Right atrium auricular region (tissue), 2 donors: ENCODE data around the gene QPCT. TPM values are rescaled to one million over a fixed set of nuclear protein-coding genes. Genes with fewer than 3 reads are reported as not detected.

ENCODE experiments used
- DNase-seq: peaks from one replicate; pipeline ENCODE4 v3.0.0-alpha.2; 2019; ENCODE audit warnings: low spot score
- H3K27ac ChIP-seq, 2 donors: fragments of 200-600 bp; sonication (generic); 1 replicate in 1 of 2; 2 replicates in 1 of 2; pipeline ENCODE4 v1.5.1; 2016 to 2019
- H3K27me3 ChIP-seq, 2 donors: fragments of 200-600 bp; sonication (generic); one replicate each; pipeline versions ENCODE4 v1.5.1 to v1.6.0; 2017 to 2019
- H3K36me3 ChIP-seq: fragments of 200-600 bp; sonication (generic); one replicate; pipeline ENCODE4 v1.5.1; 2016
- H3K4me1 ChIP-seq, 2 donors: fragments of 200-600 bp; sonication (generic); one replicate each; pipeline versions ENCODE4 v1.5.1 to v1.6.0; 2017 to 2019
- H3K4me3 ChIP-seq, 2 donors: fragments of 200-600 bp; sonication (generic); 1 replicate in 1 of 2; 2 replicates in 1 of 2; pipeline ENCODE4 v1.5.1; 2017 to 2019; ENCODE audit warnings: mild to moderate bottlenecking in 1 of 2, moderate library complexity in 1 of 2
- H3K9me3 ChIP-seq, 2 donors: fragments of 200-600 bp; sonication (generic); one replicate each; pipeline ENCODE4 v1.5.1; 2019
- total RNA-seq, 2 donors: library from RNA; depleted of rRNA; stranded (reverse); fragments of >200 nt; gene quantifications; one replicate each; pipeline ENCODE4 v1.1.0, GENCODE V29; 2016
- TF ChIP-seq, protein P1 (sequence below), 2 donors: fragments of 200-600 bp; sonication (generic); IDR thresholded peaks; one replicate each; pipeline ENCODE4 v1.5.1; 2019; ENCODE audit warnings: antibody characterized with exemption in 2 of 2

QPCT gene
- total RNA-seq, 2 donors from 2014 or later: 1.1 to 10.1 TPM

DNA sequence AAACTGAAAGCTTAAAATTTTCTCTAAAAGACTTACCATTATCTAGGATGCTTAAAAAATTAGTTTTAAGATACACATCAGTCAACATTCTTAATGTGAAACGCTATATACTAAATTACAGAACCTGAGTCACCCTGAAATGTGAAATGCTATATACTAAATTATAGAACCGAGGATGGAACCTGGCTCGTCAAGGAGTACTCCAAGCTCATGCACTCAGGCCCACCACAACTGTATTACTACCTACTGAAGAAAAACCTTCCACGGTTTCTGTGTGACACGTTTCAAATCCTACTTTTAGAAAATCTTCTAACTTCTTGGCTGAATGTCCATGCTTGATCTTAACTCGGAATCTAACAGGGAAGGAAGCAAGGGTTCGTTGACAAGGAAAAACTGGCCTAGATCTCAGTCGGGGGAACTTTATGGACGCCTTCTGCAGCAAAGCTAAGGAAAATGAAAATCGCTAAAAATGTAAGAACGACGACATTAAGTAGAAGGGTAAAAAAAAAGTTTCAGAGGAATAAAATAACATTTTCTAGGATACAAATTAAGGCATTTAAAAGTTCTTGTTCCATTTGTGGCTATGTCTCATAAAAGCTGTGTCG, 21.2 kb upstream of the QPCT start:
- no peaks in the 10 kb centered on the region for H3K9me3 ChIP-seq
- DNase-seq: no peak
- peak overlapping the region; percentile 91 for H3K27ac ChIP-seq
- TF ChIP-seq, protein P1, sequence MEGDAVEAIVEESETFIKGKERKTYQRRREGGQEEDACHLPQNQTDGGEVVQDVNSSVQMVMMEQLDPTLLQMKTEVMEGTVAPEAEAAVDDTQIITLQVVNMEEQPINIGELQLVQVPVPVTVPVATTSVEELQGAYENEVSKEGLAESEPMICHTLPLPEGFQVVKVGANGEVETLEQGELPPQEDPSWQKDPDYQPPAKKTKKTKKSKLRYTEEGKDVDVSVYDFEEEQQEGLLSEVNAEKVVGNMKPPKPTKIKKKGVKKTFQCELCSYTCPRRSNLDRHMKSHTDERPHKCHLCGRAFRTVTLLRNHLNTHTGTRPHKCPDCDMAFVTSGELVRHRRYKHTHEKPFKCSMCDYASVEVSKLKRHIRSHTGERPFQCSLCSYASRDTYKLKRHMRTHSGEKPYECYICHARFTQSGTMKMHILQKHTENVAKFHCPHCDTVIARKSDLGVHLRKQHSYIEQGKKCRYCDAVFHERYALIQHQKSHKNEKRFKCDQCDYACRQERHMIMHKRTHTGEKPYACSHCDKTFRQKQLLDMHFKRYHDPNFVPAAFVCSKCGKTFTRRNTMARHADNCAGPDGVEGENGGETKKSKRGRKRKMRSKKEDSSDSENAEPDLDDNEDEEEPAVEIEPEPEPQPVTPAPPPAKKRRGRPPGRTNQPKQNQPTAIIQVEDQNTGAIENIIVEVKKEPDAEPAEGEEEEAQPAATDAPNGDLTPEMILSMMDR (IDR thresholded peaks at IDR 0.05): no peak
- H3K36me3 ChIP-seq: no peaks in the 10 kb centered on the region
- peaks cover 0 to 35% of the 10 kb centered on the region in 2 donors for H3K4me1 ChIP-seq
- no peaks in the 10 kb centered on the region for H3K27me3 ChIP-seq
- peak overlapping the region; percentile 81 for H3K4me3 ChIP-seq

DNA sequence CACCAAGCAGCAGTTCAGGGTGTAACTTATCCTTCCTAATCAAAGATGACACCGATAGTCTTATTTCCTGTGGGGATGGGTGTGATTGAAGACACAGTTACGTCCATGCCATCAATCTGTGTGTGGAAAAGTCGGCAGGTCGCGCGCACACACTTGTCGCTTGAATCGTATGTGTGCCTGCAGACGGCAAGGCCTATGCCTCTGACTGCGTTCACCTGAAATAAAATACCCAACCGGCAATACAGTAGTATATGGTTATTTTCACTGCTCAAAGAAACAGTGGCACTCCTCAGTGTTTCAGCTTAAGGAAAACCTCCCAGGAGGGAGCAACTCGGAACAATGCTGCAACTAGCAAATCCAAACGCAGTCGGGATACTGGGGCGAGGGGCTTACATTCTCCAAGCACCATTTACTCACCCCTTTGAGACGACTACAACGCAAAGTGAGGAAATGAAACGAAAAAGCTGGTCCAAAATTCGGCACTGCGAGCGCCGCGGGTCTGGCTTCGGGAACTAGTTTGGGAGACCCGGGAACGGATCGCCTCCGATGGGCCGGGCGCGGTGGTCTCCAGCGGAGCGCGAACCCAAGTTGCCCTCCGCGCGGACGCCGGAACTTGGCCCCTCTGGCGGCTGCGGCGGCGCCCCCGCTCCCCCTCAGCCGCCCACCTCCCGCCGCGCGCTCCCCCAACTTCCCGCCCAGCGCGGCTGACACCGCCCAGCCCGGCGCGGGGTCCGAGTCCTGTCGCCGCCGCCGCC, 20.5 kb upstream of the QPCT start:
- H3K4me1 ChIP-seq: peaks cover 0 to 28% of the 10 kb centered on the region in 2 donors
- DNase-seq: no peak

DNA sequence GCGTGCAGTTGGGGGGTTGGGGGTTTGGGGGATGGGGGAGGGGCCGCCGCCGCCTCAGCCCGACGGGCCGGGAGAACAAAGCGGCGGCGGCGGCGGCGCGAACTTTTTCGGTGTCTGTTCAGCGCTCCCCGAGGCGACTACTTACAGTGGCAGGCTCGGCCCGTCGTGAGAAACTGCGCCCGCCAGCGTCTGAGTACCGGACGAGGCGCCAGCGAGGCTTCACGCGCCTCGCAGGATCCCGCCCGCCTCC, 20.0 kb upstream of the QPCT start:
- H3K36me3 ChIP-seq: no peaks in the 10 kb centered on the region
- H3K27ac ChIP-seq: peak overlapping the region; percentile 91
- peak overlapping the region; percentile 81 for H3K4me3 ChIP-seq
- H3K27me3 ChIP-seq: no peaks in the 10 kb centered on the region
- H3K4me1 ChIP-seq: peaks cover 0 to 25% of the 10 kb centered on the region in 2 donors
- H3K9me3 ChIP-seq: no peaks in the 10 kb centered on the region
- DNase-seq: peak; percentile 70
- TF ChIP-seq, protein P1 (IDR thresholded peaks at IDR 0.05): no peak

More for the DNA sequence above, 20.5 kb upstream of the QPCT start:
- peak overlapping the region; percentile 91 for H3K27ac ChIP-seq
- TF ChIP-seq, protein P1 (IDR thresholded peaks at IDR 0.05): no peak
- no peaks in the 10 kb centered on the region for H3K27me3 ChIP-seq
- H3K36me3 ChIP-seq: no peaks in the 10 kb centered on the region
- H3K9me3 ChIP-seq: no peaks in the 10 kb centered on the region
- H3K4me3 ChIP-seq: peak overlapping the region; percentile 81

DNA sequence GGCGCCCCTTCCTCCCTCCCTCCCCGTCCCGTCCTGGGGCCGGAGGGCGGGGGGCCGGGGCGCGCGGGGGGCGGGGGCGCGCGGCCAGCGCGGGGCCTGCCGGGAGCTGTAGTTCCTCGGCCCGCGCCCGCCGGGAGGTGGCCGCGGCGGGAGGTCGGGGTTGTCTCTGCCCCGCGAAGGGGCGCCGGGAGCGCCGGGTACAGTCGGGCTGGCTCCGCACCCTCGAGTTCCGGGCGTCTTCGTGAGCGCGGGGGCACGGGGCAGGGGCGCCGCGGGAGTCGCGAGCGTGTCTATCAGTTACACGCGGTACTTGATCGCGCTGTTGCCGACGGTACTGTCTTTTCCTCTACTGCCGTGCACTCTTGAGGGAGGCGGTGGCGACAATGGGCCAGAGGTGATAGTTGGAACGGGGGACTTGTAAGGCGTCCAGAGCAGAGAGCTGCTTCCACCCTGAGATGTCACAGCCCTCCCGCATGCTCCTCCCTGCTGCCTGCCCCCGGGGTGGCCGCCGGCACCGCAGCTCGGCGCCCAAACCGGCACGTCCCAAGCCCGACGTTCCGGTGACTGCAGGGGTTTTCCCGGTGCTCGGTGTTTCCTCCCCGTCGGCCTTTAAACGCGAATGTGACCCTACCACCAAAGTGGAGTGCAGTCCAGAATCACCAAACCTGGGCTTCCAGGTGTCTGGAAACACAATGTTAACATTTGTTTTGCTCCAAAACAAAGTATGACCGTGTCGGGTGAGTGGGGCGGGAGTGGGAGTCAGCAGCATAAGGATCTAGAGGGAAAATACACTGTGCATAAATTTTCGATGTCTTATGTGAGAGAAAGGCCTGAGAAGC, 19.4 kb upstream of the QPCT start, which contains the start of gene PRKD3:
Gene PRKD3 (minus strand): TSS at position 48 of the 839 bp plus-strand sequence. CDS start 8,309 bp downstream, outside the sequence.
- Histone ChIP-seq H3K4me1 (peaks cover 0 to 25% of the 10 kb centered on the region in 2 donors), H3K4me3 (peak within 1 kb of the TSS; percentile 81), H3K27me3 (no peaks in the 10 kb centered on the region), H3K9me3 (no peaks in the 10 kb centered on the region), H3K27ac (peak within 1 kb of the TSS; percentile 91), H3K36me3 (no peaks in the 10 kb centered on the region)
- TF ChIP-seq, protein P1 (IDR thresholded peaks at IDR 0.05): no peak
- peak; percentile 66 for DNase-seq

DNA sequence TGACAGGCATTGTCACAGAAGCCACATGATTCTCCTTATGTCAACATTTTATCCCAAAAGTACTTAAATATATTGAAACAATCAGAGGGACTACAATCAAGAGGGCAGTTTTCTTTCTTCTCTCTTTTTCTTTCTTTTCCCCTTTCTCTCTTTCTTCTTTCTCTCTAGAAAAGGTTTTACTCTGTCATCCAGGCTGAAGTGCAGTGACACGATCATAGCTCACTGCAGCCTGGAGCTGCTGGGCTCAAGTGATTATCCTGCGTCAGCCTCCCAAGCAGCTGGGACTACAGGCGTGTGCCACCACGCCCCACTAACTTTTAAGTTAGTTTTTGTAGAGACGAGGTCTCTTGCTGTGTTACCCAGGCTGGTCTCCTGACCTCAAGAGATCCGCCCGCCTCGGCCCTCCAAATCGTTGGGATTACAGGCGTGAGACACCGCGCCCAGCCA, 18.8 kb upstream of the QPCT start:
- no peaks in the 10 kb centered on the region for H3K27me3 ChIP-seq
- H3K9me3 ChIP-seq: no peaks in the 10 kb centered on the region
- no peak for DNase-seq
- peak overlapping the region; percentile 91 for H3K27ac ChIP-seq
- TF ChIP-seq, protein P1 (IDR thresholded peaks at IDR 0.05): no peak
- H3K4me3 ChIP-seq: peak overlapping the region; percentile 81
- peaks cover 0 to 25% of the 10 kb centered on the region in 2 donors for H3K4me1 ChIP-seq
- H3K36me3 ChIP-seq: no peaks in the 10 kb centered on the region
